Glutamatergic neuron (in vitro differentiated cells): ENCODE data around the gene HAS3. TPM values are rescaled to one million over a fixed set of nuclear protein-coding genes. Genes with fewer than 3 reads are reported as not detected.
"Not testable (repeated sequence)": the region's sequence is repeated elsewhere in the genome, so short reads cannot be mapped to it uniquely, and the experiment has no call there.

Source experiments
- DNase-seq: peaks from one replicate; pipeline ENCODE4 v3.0.0; 2022
- H3K27ac Mint-ChIP-seq: one replicate; pipeline ENCODE4 v1.8.0; 2020; ENCODE audit warnings: mild to moderate bottlenecking, mixed read lengths, inconsistent platforms; ENCODE audit not compliant: unreplicated experiment
- H3K27me3 Mint-ChIP-seq: one replicate; pipeline ENCODE4 v1.8.0; 2020; ENCODE audit warnings: mild to moderate bottlenecking, moderate library complexity, mixed read lengths, inconsistent platforms; ENCODE audit not compliant: unreplicated experiment
- H3K36me3 Mint-ChIP-seq: one replicate; pipeline ENCODE4 v1.8.0; 2020; ENCODE audit warnings: mild to moderate bottlenecking, mixed read lengths, inconsistent platforms; ENCODE audit not compliant: unreplicated experiment
- H3K4me1 Mint-ChIP-seq: one replicate; pipeline ENCODE4 v1.8.0; 2020; ENCODE audit warnings: mild to moderate bottlenecking, low read depth, mixed read lengths, inconsistent platforms; ENCODE audit not compliant: unreplicated experiment
- H3K4me3 Mint-ChIP-seq: one replicate; pipeline ENCODE4 v1.8.0; 2020; ENCODE audit warnings: mild to moderate bottlenecking, mixed read lengths, inconsistent platforms; ENCODE audit not compliant: unreplicated experiment
- H3K9me3 Mint-ChIP-seq: one replicate; pipeline ENCODE4 v1.8.0; 2020; ENCODE audit warnings: mild to moderate bottlenecking, moderate library complexity, mixed read lengths, inconsistent platforms; ENCODE audit not compliant: unreplicated experiment
- CTCF ChIP-seq: fragments of 200-600 bp; sonication (generic); IDR thresholded peaks from one replicate; pipeline ENCODE4 v1.5.0; 2021; ENCODE audit not compliant: partially characterized antibody, unreplicated experiment
- total RNA-seq: library from RNA; stranded (reverse); fragmentation: NEBNext Ultra II Directional; extraction: Animal tissue kit (Norgen Biotek cat#: 25700); gene quantifications from one replicate; pipeline ENCODE4 v1.2.1, GENCODE V29; 2021; ENCODE audit not compliant: unreplicated experiment

Gene HAS3
- total RNA-seq, 1 donor from 2014 or later = 0.42 TPM

GRCh38 chr16:69133373-69133954 lies 28.0 kb downstream of the HAS3 start:
- H3K4me3 Mint-ChIP-seq = peak overlapping the region; percentile 95
- H3K9me3 Mint-ChIP-seq = peaks cover 5% of the 10 kb centered on the region
- H3K36me3 Mint-ChIP-seq = no peaks in the 10 kb centered on the region
- TF ChIP-seq CTCF = no peak
- DNase-seq = no peak
- peaks cover 21% of the 10 kb centered on the region for H3K4me1 Mint-ChIP-seq
- H3K27ac Mint-ChIP-seq = peak overlapping the region; percentile 67
- H3K27me3 Mint-ChIP-seq = peaks cover 6% of the 10 kb centered on the region

- H3K4me3 Mint-ChIP-seq = no peak overlapping the region
- no peak for DNase-seq
- TF ChIP-seq CTCF = no peak
- peaks cover 6% of the 10 kb centered on the region for H3K9me3 Mint-ChIP-seq
- H3K27me3 Mint-ChIP-seq = peaks cover 2% of the 10 kb centered on the region
- H3K36me3 Mint-ChIP-seq = peaks cover 4% of the 10 kb centered on the region
- peaks cover 39% of the 10 kb centered on the region for H3K4me1 Mint-ChIP-seq
- H3K27ac Mint-ChIP-seq = peak overlapping the region; percentile 49
These were observed 33.2 kb downstream of the HAS3 start for GRCh38 chr16:69138608-69139007.

- H3K36me3 Mint-ChIP-seq, H3K4me3 Mint-ChIP-seq, H3K27me3 Mint-ChIP-seq, H3K9me3 Mint-ChIP-seq, DNase-seq: not testable (repeated sequence)
- Mint-ChIP-seq H3K4me1 (peaks cover 36% of the 10 kb centered on the region), H3K27ac (peak overlapping the region; percentile 99)
These were observed 34.0 kb downstream of the HAS3 start for GRCh38 chr16:69139464-69139863.

GRCh38 chr16:69141014-69141413 lies 35.6 kb downstream of the HAS3 start:
- H3K27ac Mint-ChIP-seq = peak overlapping the region; percentile 99
- peaks cover 8% of the 10 kb centered on the region for H3K9me3 Mint-ChIP-seq
- TF ChIP-seq CTCF = no peak
- peaks cover 35% of the 10 kb centered on the region for H3K4me1 Mint-ChIP-seq
- DNase-seq = peak; percentile 56
- H3K36me3 Mint-ChIP-seq = peaks cover 4% of the 10 kb centered on the region
- H3K27me3 Mint-ChIP-seq = peaks cover 5% of the 10 kb centered on the region
- H3K4me3 Mint-ChIP-seq = peak overlapping the region; percentile 78

GRCh38 chr16:69141936-69142335 lies 36.5 kb downstream of the HAS3 start:
- DNase-seq = no peak
- Mint-ChIP-seq H3K27me3 (peaks cover 5% of the 10 kb centered on the region), H3K36me3 (peaks cover 4% of the 10 kb centered on the region), H3K4me3 (peak overlapping the region; percentile 71), H3K27ac (peak overlapping the region; percentile 95), H3K4me1 (peaks cover 39% of the 10 kb centered on the region), H3K9me3 (peaks cover 8% of the 10 kb centered on the region)
- no peak for TF ChIP-seq CTCF
